HepG2 (cell line): Measurements from ENCODE around the gene MMP25. TPM values are rescaled to one million over a fixed set of nuclear protein-coding genes. Genes with fewer than 3 reads are reported as not detected.

Experiments
- ATF7 ChIP-seq, 2 experiments: fragments of 450-650 bp in 1 of 2; sonication (generic) in 1 of 2; formaldehyde crosslinking in 1 of 2; IDR thresholded peaks; 2 replicates each; pipeline versions ENCODE4 v1.4.0 to v1.6.1; 2016 to 2020; ENCODE audit warnings: antibody characterized with exemption in 1 of 2, mild to moderate bottlenecking in 1 of 2, missing genetic modification reagents in 1 of 2
- BORCS8-MEF2B ChIP-seq: sonication (generic); formaldehyde crosslinking; IDR thresholded peaks from 2 replicates; pipeline ENCODE4 v1.8.0; 2022; ENCODE audit warnings: mild to moderate bottlenecking, missing genetic modification reagents
- CREM ChIP-seq, 2 experiments: sonication (generic) in 1 of 2; formaldehyde crosslinking in 1 of 2; IDR thresholded peaks; 2 replicates each; pipeline versions ENCODE4 v1.4.0 to v1.6.1; 2016 to 2020; ENCODE audit warnings: antibody characterized with exemption in 1 of 2, mild to moderate bottlenecking in 1 of 2, missing genetic modification reagents in 1 of 2
- GABPA ChIP-seq, 2 experiments: IDR thresholded peaks; 2 replicates each; pipeline ENCODE4 v1.6.1; 2011 to 2016; ENCODE audit warnings: low read depth in 2 of 2, low read length in 1 of 2, missing biosample characterization in 1 of 2, missing genetic modification characterization in 1 of 2
- KDM5B ChIP-seq: sonication (generic); formaldehyde crosslinking; IDR thresholded peaks from 2 replicates; pipeline ENCODE4 v1.4.0; 2020; ENCODE audit warnings: missing genetic modification reagents, mild to moderate bottlenecking, borderline replicate concordance
- MAFF ChIP-seq: IDR thresholded peaks from 2 replicates; pipeline ENCODE4 v1.6.1; 2011; ENCODE audit warnings: low read depth, low read length, improper control_type of control experiment
- POLR2AphosphoS5 ChIP-seq: IDR thresholded peaks from 2 replicates; pipeline ENCODE4 v1.6.1; 2012; ENCODE audit warnings: low read depth, low read length
- RXRA ChIP-seq: sonication (generic); formaldehyde crosslinking; IDR thresholded peaks from 2 replicates; pipeline ENCODE4 v1.5.1; 2020; ENCODE audit warnings: missing genetic modification reagents
- SP4 ChIP-seq: sonication (generic); formaldehyde crosslinking; IDR thresholded peaks from 2 replicates; pipeline ENCODE4 v1.8.1; 2023; ENCODE audit warnings: mild to moderate bottlenecking, missing genetic modification reagents
- ZBTB7B ChIP-seq: sonication (generic); formaldehyde crosslinking; IDR thresholded peaks from 2 replicates; pipeline ENCODE4 v1.4.0; 2020; ENCODE audit warnings: missing genetic modification reagents
- ZNF230 ChIP-seq: sonication (generic); formaldehyde crosslinking; IDR thresholded peaks from 2 replicates; pipeline ENCODE4 v1.4.0; 2020; ENCODE audit warnings: mild to moderate bottlenecking, missing genetic modification reagents
- ZNF510 ChIP-seq: sonication (generic); formaldehyde crosslinking; IDR thresholded peaks from 2 replicates; pipeline ENCODE4 v1.4.0; 2020; ENCODE audit warnings: low read depth, mild to moderate bottlenecking, missing genetic modification reagents
- ZNF530 ChIP-seq: sonication (generic); formaldehyde crosslinking; IDR thresholded peaks from 2 replicates; pipeline ENCODE4 v1.5.0; 2020; ENCODE audit warnings: low read depth, mild to moderate bottlenecking, missing genetic modification reagents
- polyA plus RNA-seq, 8 experiments: library from polyadenylated mRNA; depleted of rRNA in 3 of 8; stranded (reverse) in 7 of 8; unstranded in 1 of 8; fragments of >200 nt; fragmentation: Illumina TruSeq in 4 of 8; extraction: Trizol in 4 of 8; gene quantifications; 2 replicates each; pipeline versions ENCODE4 v1.2.1 to v1.2.3, GENCODE V29; 2011 to 2016; ENCODE audit warnings: low read depth in 4 of 8, missing spikeins in 1 of 8, mixed read lengths in 1 of 8; ENCODE audit not compliant: insufficient read depth in 1 of 8
- total RNA-seq, 5 experiments: library from RNA; depleted of rRNA; stranded (reverse); fragments of >200 nt; fragmentation: Illumina TruSeq; extraction: Trizol; gene quantifications; 2 replicates each; pipeline ENCODE4 v1.2.3, GENCODE V29; 2016; ENCODE audit warnings: low read depth in 1 of 5
- TF ChIP-seq, protein P1 (sequence below), 2 experiments: sonication (generic) in 1 of 2; formaldehyde crosslinking in 1 of 2; IDR thresholded peaks; 2 replicates each; pipeline versions ENCODE4 v1.4.0 to v1.6.1; 2018 to 2020; ENCODE audit warnings: missing genetic modification reagents in 2 of 2, borderline replicate concordance in 1 of 2, low read depth in 1 of 2, mild to moderate bottlenecking in 1 of 2, missing biosample characterization in 1 of 2
- TF ChIP-seq, protein P2 (sequence below): sonication (generic); formaldehyde crosslinking; IDR thresholded peaks from 2 replicates; pipeline ENCODE4; 2020; ENCODE audit warnings: missing genetic modification reagents, mild to moderate bottlenecking, borderline replicate concordance
- TF ChIP-seq, protein P3 (sequence below): sonication (generic); formaldehyde crosslinking; IDR thresholded peaks from 2 replicates; pipeline ENCODE4 v1.5.0; 2020; ENCODE audit warnings: missing genetic modification reagents, mild to moderate bottlenecking, borderline replicate concordance
- TF ChIP-seq, protein P4 (sequence below): IDR thresholded peaks from 2 replicates; pipeline ENCODE4 v1.6.1; 2016
- TF ChIP-seq, protein P5 (sequence below): sonication (generic); formaldehyde crosslinking; IDR thresholded peaks from 2 replicates; pipeline ENCODE4 v1.5.1; 2020; ENCODE audit warnings: missing genetic modification reagents, mild to moderate bottlenecking, borderline replicate concordance

MMP25 gene
- total and polyA plus RNA-seq, 2 of the 13 experiments (the other 11 are each of a cell fraction or from before 2014, with no cell fraction given): 0.04 to 0.08 TPM

DNA sequence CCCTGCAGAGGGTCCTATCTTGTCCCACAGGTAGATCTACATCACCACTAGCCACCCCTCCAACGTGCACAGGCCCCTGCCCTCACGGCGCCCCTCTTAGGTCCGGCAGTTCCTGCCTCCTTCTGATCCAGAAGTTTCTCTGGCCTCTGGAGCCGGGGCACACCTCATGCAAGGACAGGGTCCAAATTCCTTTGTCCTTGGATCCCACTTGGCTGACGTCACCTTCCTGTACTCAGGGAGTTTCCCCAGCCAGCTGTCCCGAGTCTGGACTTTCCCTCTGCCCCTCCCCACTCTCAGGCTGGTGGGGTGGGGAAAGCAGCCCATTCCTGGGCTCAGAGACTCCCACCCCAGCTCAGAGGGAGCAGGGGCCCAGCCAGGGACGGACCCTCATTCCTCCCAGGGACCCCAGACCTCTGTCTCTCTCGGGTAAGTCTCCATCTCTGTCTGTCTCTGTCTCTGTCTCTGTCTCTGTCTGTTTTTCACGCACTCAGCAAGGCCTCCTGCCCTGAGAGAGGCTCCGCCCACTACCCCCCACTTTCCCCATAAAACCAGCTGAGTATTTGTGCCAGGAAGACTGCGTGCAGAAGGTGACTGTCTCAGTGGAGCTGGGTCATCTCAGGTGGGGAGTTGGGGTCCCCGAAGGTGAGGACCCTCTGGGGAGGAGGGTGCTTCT lies 18.8 kb downstream of the MMP25 start, which contains the start of gene IL32 (continued):
- TF ChIP-seq, protein P1, sequence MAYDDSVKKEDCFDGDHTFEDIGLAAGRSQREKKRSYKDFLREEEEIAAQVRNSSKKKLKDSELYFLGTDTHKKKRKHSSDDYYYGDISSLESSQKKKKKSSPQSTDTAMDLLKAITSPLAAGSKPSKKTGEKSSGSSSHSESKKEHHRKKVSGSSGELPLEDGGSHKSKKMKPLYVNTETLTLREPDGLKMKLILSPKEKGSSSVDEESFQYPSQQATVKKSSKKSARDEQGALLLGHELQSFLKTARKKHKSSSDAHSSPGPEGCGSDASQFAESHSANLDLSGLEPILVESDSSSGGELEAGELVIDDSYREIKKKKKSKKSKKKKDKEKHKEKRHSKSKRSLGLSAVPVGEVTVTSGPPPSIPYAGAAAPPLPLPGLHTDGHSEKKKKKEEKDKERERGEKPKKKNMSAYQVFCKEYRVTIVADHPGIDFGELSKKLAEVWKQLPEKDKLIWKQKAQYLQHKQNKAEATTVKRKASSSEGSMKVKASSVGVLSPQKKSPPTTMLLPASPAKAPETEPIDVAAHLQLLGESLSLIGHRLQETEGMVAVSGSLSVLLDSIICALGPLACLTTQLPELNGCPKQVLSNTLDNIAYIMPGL (CRISPR knock-in tag; IDR thresholded peaks at IDR 0.05; ENCODE audit: borderline replicate concordance in 1 of 2, low read depth in 1 of 2): peak in 1 of 2 experiments; percentile 60; a peak in 2 of 4 replicates
- TF ChIP-seq ZNF230 (CRISPR knock-in tag) (0 out of 2 replicates have a peak, but pooled peaks have one; percentile 15), ATF7 (IDR thresholded peaks at IDR 0.05) (peak; percentile 97), ATF7 (CRISPR knock-in tag; IDR thresholded peaks at IDR 0.05) (peak; percentile 99), ZNF510 (CRISPR knock-in tag) (peak; percentile 29), POLR2AphosphoS5 (peak; percentile 72), BORCS8-MEF2B (CRISPR knock-in tag) (peak; percentile 33; the same call in 1 of the 2 replicates), MAFF (0 out of 2 replicates have a peak, but pooled peaks have one; percentile 23), CREM (IDR thresholded peaks at IDR 0.05) (peak; percentile 81), CREM (CRISPR knock-in tag; IDR thresholded peaks at IDR 0.05) (no peak), ZNF530 (CRISPR knock-in tag) (peak; percentile 74; the same call in 1 of the 2 replicates), SP4 (CRISPR knock-in tag) (peak; percentile 42), ZBTB7B (peak; percentile 73), KDM5B (CRISPR knock-in tag) (no peak), GABPA (IDR thresholded peaks at IDR 0.05; ENCODE audit: low read depth, low read length) (no peak), GABPA (CRISPR knock-in tag; IDR thresholded peaks at IDR 0.05; ENCODE audit: low read depth) (peak; percentile 51), RXRA (peak; percentile 83)
- TF ChIP-seq, protein P2, sequence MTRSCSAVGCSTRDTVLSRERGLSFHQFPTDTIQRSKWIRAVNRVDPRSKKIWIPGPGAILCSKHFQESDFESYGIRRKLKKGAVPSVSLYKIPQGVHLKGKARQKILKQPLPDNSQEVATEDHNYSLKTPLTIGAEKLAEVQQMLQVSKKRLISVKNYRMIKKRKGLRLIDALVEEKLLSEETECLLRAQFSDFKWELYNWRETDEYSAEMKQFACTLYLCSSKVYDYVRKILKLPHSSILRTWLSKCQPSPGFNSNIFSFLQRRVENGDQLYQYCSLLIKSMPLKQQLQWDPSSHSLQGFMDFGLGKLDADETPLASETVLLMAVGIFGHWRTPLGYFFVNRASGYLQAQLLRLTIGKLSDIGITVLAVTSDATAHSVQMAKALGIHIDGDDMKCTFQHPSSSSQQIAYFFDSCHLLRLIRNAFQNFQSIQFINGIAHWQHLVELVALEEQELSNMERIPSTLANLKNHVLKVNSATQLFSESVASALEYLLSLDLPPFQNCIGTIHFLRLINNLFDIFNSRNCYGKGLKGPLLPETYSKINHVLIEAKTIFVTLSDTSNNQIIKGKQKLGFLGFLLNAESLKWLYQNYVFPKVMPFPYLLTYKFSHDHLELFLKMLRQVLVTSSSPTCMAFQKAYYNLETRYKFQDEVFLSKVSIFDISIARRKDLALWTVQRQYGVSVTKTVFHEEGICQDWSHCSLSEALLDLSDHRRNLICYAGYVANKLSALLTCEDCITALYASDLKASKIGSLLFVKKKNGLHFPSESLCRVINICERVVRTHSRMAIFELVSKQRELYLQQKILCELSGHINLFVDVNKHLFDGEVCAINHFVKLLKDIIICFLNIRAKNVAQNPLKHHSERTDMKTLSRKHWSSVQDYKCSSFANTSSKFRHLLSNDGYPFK (CRISPR knock-in tag): peak; percentile 39; the same call in 1 of the 2 replicates
- TF ChIP-seq, protein P3, sequence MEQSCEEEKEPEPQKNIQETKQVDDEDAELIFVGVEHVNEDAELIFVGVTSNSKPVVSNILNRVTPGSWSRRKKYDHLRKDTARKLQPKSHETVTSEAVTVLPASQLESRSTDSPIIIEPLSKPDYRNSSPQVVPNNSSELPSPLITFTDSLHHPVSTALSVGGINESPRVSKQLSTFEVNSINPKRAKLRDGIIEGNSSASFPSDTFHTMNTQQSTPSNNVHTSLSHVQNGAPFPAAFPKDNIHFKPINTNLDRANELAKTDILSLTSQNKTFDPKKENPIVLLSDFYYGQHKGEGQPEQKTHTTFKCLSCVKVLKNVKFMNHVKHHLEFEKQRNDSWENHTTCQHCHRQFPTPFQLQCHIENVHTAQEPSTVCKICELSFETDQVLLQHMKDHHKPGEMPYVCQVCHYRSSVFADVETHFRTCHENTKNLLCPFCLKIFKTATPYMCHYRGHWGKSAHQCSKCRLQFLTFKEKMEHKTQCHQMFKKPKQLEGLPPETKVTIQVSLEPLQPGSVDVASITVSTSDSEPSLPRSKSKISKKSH (CRISPR knock-in tag): no peak
- TF ChIP-seq, protein P4, sequence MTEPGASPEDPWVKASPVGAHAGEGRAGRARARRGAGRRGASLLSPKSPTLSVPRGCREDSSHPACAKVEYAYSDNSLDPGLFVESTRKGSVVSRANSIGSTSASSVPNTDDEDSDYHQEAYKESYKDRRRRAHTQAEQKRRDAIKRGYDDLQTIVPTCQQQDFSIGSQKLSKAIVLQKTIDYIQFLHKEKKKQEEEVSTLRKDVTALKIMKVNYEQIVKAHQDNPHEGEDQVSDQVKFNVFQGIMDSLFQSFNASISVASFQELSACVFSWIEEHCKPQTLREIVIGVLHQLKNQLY (CRISPR knock-in tag): peak; percentile 49; the same call in 1 of the 2 replicates
- TF ChIP-seq, protein P5, sequence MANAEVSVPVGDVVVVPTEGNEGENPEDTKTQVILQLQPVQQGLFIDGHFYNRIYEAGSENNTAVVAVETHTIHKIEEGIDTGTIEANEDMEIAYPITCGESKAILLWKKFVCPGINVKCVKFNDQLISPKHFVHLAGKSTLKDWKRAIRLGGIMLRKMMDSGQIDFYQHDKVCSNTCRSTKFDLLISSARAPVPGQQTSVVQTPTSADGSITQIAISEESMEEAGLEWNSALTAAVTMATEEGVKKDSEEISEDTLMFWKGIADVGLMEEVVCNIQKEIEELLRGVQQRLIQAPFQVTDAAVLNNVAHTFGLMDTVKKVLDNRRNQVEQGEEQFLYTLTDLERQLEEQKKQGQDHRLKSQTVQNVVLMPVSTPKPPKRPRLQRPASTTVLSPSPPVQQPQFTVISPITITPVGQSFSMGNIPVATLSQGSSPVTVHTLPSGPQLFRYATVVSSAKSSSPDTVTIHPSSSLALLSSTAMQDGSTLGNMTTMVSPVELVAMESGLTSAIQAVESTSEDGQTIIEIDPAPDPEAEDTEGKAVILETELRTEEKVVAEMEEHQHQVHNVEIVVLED (CRISPR knock-in tag): peak; percentile 45; the same call in 1 of the 2 replicates
